SJCRH30 (cell line): Measurements from ENCODE around the gene SMURF2. TPM values are rescaled to one million over a fixed set of nuclear protein-coding genes. Genes with fewer than 3 reads are reported as not detected.
"Not testable (repeated sequence)": the region's sequence is repeated elsewhere in the genome, so short reads cannot be mapped to it uniquely, and the experiment has no call there.

Source experiments
- DNase-seq, 2 experiments: peaks; one replicate each; pipeline ENCODE4 v3.0.0-alpha.2; 2015 to 2020
- H3K27ac ChIP-seq: fragments of 250-450 bp; sonication (Bioruptor Pico); 2 replicates; pipeline ENCODE4 v1.5.1; 2020; ENCODE audit warnings: mild to moderate bottlenecking, moderate library complexity
- H3K27me3 ChIP-seq: fragments of 250-450 bp; sonication (Bioruptor Pico); 2 replicates; pipeline ENCODE4 v1.5.1; 2020; ENCODE audit warnings: mild to moderate bottlenecking, moderate library complexity
- H3K36me3 ChIP-seq: fragments of 250-450 bp; sonication (Bioruptor Pico); 2 replicates; pipeline ENCODE4 v1.5.1; 2020; ENCODE audit warnings: mild to moderate bottlenecking, moderate library complexity
- H3K4me1 ChIP-seq: fragments of 250-450 bp; sonication (Bioruptor Pico); 2 replicates; pipeline ENCODE4 v1.5.1; 2020; ENCODE audit warnings: mild to moderate bottlenecking, moderate library complexity
- H3K4me3 ChIP-seq: fragments of 250-450 bp; sonication (Bioruptor Pico); 2 replicates; pipeline ENCODE4 v1.5.1; 2020; ENCODE audit warnings: mild to moderate bottlenecking, moderate library complexity
- H3K9me3 ChIP-seq: fragments of 250-450 bp; sonication (Bioruptor Pico); replicated peaks from 2 replicates; pipeline ENCODE4 v1.5.1; 2020; ENCODE audit warnings: mild to moderate bottlenecking, moderate library complexity
- total RNA-seq: library from RNA; depleted of rRNA; stranded (reverse); fragments of >200 nt; shearing (Covaris generic); gene quantifications from 2 replicates; pipeline ENCODE4 v1.2.3, GENCODE V29; 2014

The SMURF2 gene
- total RNA-seq, 1 experiment from 2014 or later: 26.3 TPM

GRCh38 chr17:64682261-64683181 is 20.4 kb upstream of the SMURF2 start:
- Histone ChIP-seq H3K9me3 (no peaks in the 10 kb centered on the region), H3K27ac (no peak overlapping the region), H3K4me1 (peaks cover 9% of the 10 kb centered on the region), H3K4me3 (no peak overlapping the region), H3K27me3 (no peaks in the 10 kb centered on the region), H3K36me3 (no peaks in the 10 kb centered on the region)
- DNase-seq: no peak

GRCh38 chr17:64679710-64680216 is 17.7 kb upstream of the SMURF2 start:
- Histone ChIP-seq H3K27me3 (no peaks in the 10 kb centered on the region), H3K27ac (peak overlapping the region; percentile 31), H3K4me3 (peak overlapping the region; percentile 15; the same call in 1 of the 2 replicates), H3K36me3 (no peaks in the 10 kb centered on the region), H3K9me3 (no peaks in the 10 kb centered on the region), H3K4me1 (peaks cover 9% of the 10 kb centered on the region)
- DNase-seq: peak in 1 of 2 experiments; percentile 11

- Histone ChIP-seq H3K27ac (no peak overlapping the region), H3K36me3 (no peaks in the 10 kb centered on the region), H3K27me3 (no peaks in the 10 kb centered on the region), H3K9me3 (no peaks in the 10 kb centered on the region), H3K4me1 (peaks cover 9% of the 10 kb centered on the region), H3K4me3 (no peak overlapping the region)
- no peak for DNase-seq
Measured at GRCh38 chr17:64676763-64677162, 14.7 kb upstream of the SMURF2 start.

GRCh38 chr17:64670843-64671590 is 8.9 kb upstream of the SMURF2 start:
- not testable (repeated sequence) for H3K27me3 ChIP-seq, H3K4me3 ChIP-seq, H3K9me3 ChIP-seq, H3K4me1 ChIP-seq, H3K36me3 ChIP-seq, H3K27ac ChIP-seq
- peak in 1 of 2 experiments; percentile 12 for DNase-seq

- not testable (repeated sequence) for H3K9me3 ChIP-seq, H3K4me1 ChIP-seq, H3K4me3 ChIP-seq, H3K27me3 ChIP-seq, H3K36me3 ChIP-seq, H3K27ac ChIP-seq
- DNase-seq: peak; percentile 45 to 54
Measured at GRCh38 chr17:64667807-64668721, 6.0 kb upstream of the SMURF2 start.

- H3K27ac ChIP-seq, H3K36me3 ChIP-seq, H3K4me1 ChIP-seq, H3K4me3 ChIP-seq, H3K27me3 ChIP-seq, H3K9me3 ChIP-seq: not testable (repeated sequence)
- DNase-seq: peak in 1 of 2 experiments; percentile 21
Measured at GRCh38 chr17:64664299-64664981, 2.3 kb upstream of the SMURF2 start.

GRCh38 chr17:64663836-64664235 is 1.7 kb upstream of the SMURF2 start:
- not testable (repeated sequence) for H3K27me3 ChIP-seq, H3K36me3 ChIP-seq, DNase-seq, H3K4me3 ChIP-seq, H3K9me3 ChIP-seq, H3K27ac ChIP-seq
- peaks cover 10% of the 10 kb centered on the region; the same call in 1 of the 2 replicates for H3K4me1 ChIP-seq

GRCh38 chr17:64662774-64663367 is 764 bp upstream of the SMURF2 start:
- Histone ChIP-seq H3K27me3 (no peaks in the 10 kb centered on the region), H3K4me3 (peak overlapping the region; percentile 96), H3K36me3 (no peaks in the 10 kb centered on the region), H3K4me1 (peaks cover 12% of the 10 kb centered on the region; the same call in 1 of the 2 replicates), H3K9me3 (no peaks in the 10 kb centered on the region), H3K27ac (no peak overlapping the region)
- no peak for DNase-seq

- no peak overlapping the region for H3K27ac ChIP-seq
- peak overlapping the region; percentile 96 for H3K4me3 ChIP-seq
- no peaks in the 10 kb centered on the region for H3K36me3 ChIP-seq
- no peaks in the 10 kb centered on the region for H3K9me3 ChIP-seq
- DNase-seq: no peak
- peaks cover 12% of the 10 kb centered on the region; the same call in 1 of the 2 replicates for H3K4me1 ChIP-seq
- H3K27me3 ChIP-seq: no peaks in the 10 kb centered on the region
Measured at GRCh38 chr17:64661726-64661975, 456 bp downstream of the SMURF2 start.

- peak in 1 of 2 experiments; percentile 17 for DNase-seq
- not testable (repeated sequence) for H3K27me3 ChIP-seq, H3K27ac ChIP-seq, H3K36me3 ChIP-seq, H3K9me3 ChIP-seq
- Histone ChIP-seq H3K4me1 (peaks cover 12% of the 10 kb centered on the region; the same call in 1 of the 2 replicates), H3K4me3 (peak overlapping the region; percentile 96)
Measured at GRCh38 chr17:64660978-64661725, 955 bp downstream of the SMURF2 start.

GRCh38 chr17:64660195-64660977 is 1.7 kb downstream of the SMURF2 start:
- Histone ChIP-seq H3K4me3 (peak overlapping the region; percentile 96), H3K4me1 (peaks cover 12% of the 10 kb centered on the region; the same call in 1 of the 2 replicates)
- not testable (repeated sequence) for H3K27me3 ChIP-seq, H3K36me3 ChIP-seq, H3K9me3 ChIP-seq, H3K27ac ChIP-seq
- peak in 1 of 2 experiments; percentile 27 for DNase-seq

- Histone ChIP-seq H3K9me3 (no peaks in the 10 kb centered on the region), H3K27ac (no peak overlapping the region), H3K36me3 (no peaks in the 10 kb centered on the region), H3K4me1 (peaks cover 3% of the 10 kb centered on the region; the same call in 1 of the 2 replicates), H3K4me3 (no peak overlapping the region), H3K27me3 (no peaks in the 10 kb centered on the region)
- DNase-seq: no peak
Measured at GRCh38 chr17:64658931-64659330, 3.2 kb downstream of the SMURF2 start.
